CD8-positive, alpha-beta memory T cell (primary cell): ENCODE results near the gene SNU13. TPM values are rescaled to one million over a fixed set of nuclear protein-coding genes. Genes with fewer than 3 reads are reported as not detected.
A peak's percentile ranks its signal among the peaks of the same experiment; 100 is the strongest.

Source experiments
- CTCF ChIA-PET: fragments of 350-600 bp; sonication (Branson Sonifier 250); formaldehyde crosslinking; loops from one replicate; lab custom pipeline; 2021; ENCODE audit warnings: antibody characterized with exemption; lab: Charles Lee
- POLR2A ChIA-PET: fragments of 350-600 bp; sonication (Branson Sonifier 250); formaldehyde crosslinking; loops from one replicate; lab custom pipeline; 2021; ENCODE audit warnings: antibody characterized with exemption; lab: Charles Lee
- DNase-seq, 5 donors: peaks; one replicate each; pipeline versions ENCODE4 v3.0.0 to v3.0.0-alpha.2; 2020 to 2022; ENCODE audit warnings: mixed read lengths in 1 of 5
- H3K27ac ChIP-seq: one replicate; pipeline ENCODE4 v1.7.0; 2013; ENCODE audit warnings: low read depth, mild to moderate bottlenecking, low read length, moderate library complexity
- H3K27me3 ChIP-seq: 2 replicates; pipeline ENCODE4 v1.7.0; 2013; ENCODE audit warnings: low read length, mild to moderate bottlenecking; ENCODE audit not compliant: insufficient read depth, poor library complexity, severe bottlenecking
- H3K36me3 ChIP-seq: 2 replicates; pipeline ENCODE4 v1.7.0; 2013; ENCODE audit warnings: mild to moderate bottlenecking, low read length, moderate library complexity; ENCODE audit not compliant: insufficient read depth
- H3K4me1 ChIP-seq: 2 replicates; pipeline ENCODE4 v1.7.0; 2013; ENCODE audit warnings: mild to moderate bottlenecking, low read length, moderate library complexity; ENCODE audit not compliant: insufficient read depth
- H3K4me3 ChIP-seq: 2 replicates; pipeline ENCODE4 v1.7.0; 2013; ENCODE audit warnings: mild to moderate bottlenecking, low read length
- H3K9me3 ChIP-seq: 2 replicates; pipeline ENCODE4 v1.7.0; 2013; ENCODE audit warnings: mild to moderate bottlenecking, low read length
- H3K27ac Mint-ChIP-seq, 8 donors: one replicate each; pipeline ENCODE4 v1.8.0; 2020 to 2021; ENCODE audit warnings: mixed read lengths in 8 of 8, mild to moderate bottlenecking in 6 of 8, inconsistent platforms in 3 of 8, moderate library complexity in 3 of 8
- H3K27me3 Mint-ChIP-seq, 2 donors: one replicate each; pipeline ENCODE4 v1.8.0; 2020 to 2021; ENCODE audit warnings: mixed read lengths in 2 of 2, mild to moderate bottlenecking in 1 of 2, moderate library complexity in 1 of 2
- H3K36me3 Mint-ChIP-seq, 3 donors: one replicate each; pipeline ENCODE4 v1.8.0; 2020 to 2021; ENCODE audit warnings: mixed read lengths in 3 of 3, inconsistent platforms in 1 of 3, mild to moderate bottlenecking in 1 of 3
- H3K4me1 Mint-ChIP-seq, 3 donors: one replicate each; pipeline ENCODE4 v1.8.0; 2020 to 2021; ENCODE audit warnings: mixed read lengths in 3 of 3, inconsistent platforms in 1 of 3, mild to moderate bottlenecking in 1 of 3
- H3K4me3 Mint-ChIP-seq, 7 donors: one replicate each; pipeline ENCODE4 v1.8.0; 2020 to 2021; ENCODE audit warnings: mixed read lengths in 7 of 7, mild to moderate bottlenecking in 6 of 7, moderate library complexity in 4 of 7, inconsistent platforms in 2 of 7
- H3K9me3 Mint-ChIP-seq, 5 donors: one replicate each; pipeline ENCODE4 v1.8.0; 2020 to 2022; ENCODE audit warnings: mixed read lengths in 5 of 5, mild to moderate bottlenecking in 3 of 5, moderate library complexity in 2 of 5, inconsistent platforms in 1 of 5
- polyA plus RNA-seq: library from polyadenylated mRNA; unstranded; fragments of 300-500 nt; fragmentation: Illumina TruSeq; gene quantifications from one replicate; pipeline ENCODE4 v1.2.3, GENCODE V29; 2021
- total RNA-seq, 2 experiments: library from RNA; stranded (reverse); gene quantifications; one replicate each; pipeline ENCODE4 v1.2.3, GENCODE V29; 2021

The SNU13 gene
- total and polyA plus RNA-seq, 3 experiments from 2014 or later = 270 to 324 (median 315) TPM

GRCh38 chr22:41709341-41709740 is 20.7 kb upstream of the SNU13 start:
- Histone ChIP-seq H3K36me3 (no peaks in the 10 kb centered on the region), H3K27me3 (no peaks in the 10 kb centered on the region), H3K27ac (no peak overlapping the region), H3K9me3 (no peaks in the 10 kb centered on the region), H3K4me3 (no peak overlapping the region), H3K4me1 (no peaks in the 10 kb centered on the region)
- DNase-seq = no peak
- Mint-ChIP-seq H3K4me3 (no peak overlapping the region), H3K27me3 (peaks cover 0 to 2% of the 10 kb centered on the region in 2 donors), H3K36me3 (no peaks in the 10 kb centered on the region), H3K9me3 (no peaks in the 10 kb centered on the region), H3K27ac (peak overlapping the region in 1 of 8 donors; percentile 66), H3K4me1 (no peaks in the 10 kb centered on the region)
- CTCF ChIA-PET = no interaction called here
- POLR2A ChIA-PET = no interaction called here

DNA sequence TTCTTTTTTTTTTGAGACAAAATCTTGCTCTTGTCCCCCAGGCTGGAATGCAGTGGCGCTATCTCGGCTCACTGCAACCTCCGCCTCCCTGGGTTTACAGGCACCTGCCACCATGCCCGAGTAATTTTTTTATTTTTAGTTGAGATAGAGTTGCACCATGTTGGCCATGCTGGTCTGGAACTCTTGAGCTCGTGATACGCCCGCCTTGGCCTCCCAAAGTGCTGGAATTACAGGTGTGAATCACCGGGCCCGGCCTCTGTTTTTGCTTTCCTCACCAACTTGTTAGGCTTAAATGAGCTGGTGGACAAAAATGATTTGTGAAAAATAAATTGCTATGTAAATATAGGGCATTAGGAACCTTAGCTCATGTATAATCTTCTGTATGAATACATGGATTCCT is 14.1 kb upstream of the SNU13 start:
- POLR2A ChIA-PET = interaction anchor here (0.6 kb wide), 1 partner anchor 59 kb away, joined by 3 read pairs; no protein-coding TSS in a partner anchor

GRCh38 chr22:41700108-41700364 is 11.4 kb upstream of the SNU13 start:
- Mint-ChIP-seq H3K27ac (no peak overlapping the region), H3K36me3 (no peaks in the 10 kb centered on the region), H3K4me1 (peaks cover 9 to 12% (median 11%) of the 10 kb centered on the region in 3 donors), H3K27me3 (peaks cover 0 to 1% of the 10 kb centered on the region in 2 donors), H3K9me3 (no peaks in the 10 kb centered on the region), H3K4me3 (peak overlapping the region in 2 of 7 donors; percentile 23 to 26)
- H3K4me3 ChIP-seq = no peak overlapping the region
- H3K9me3 ChIP-seq = no peaks in the 10 kb centered on the region
- peaks cover 7% of the 10 kb centered on the region for H3K4me1 ChIP-seq
- no peaks in the 10 kb centered on the region for H3K27me3 ChIP-seq
- DNase-seq = no peak
- no peak overlapping the region for H3K27ac ChIP-seq
- CTCF ChIA-PET = interaction anchor here (1.4 to 4.5 kb wide), 2 partner anchors 123 to 241 kb away, joined by 3 to 91 read pairs; no protein-coding TSS in a partner anchor
- POLR2A ChIA-PET = no interaction called here
- H3K36me3 ChIP-seq = no peaks in the 10 kb centered on the region

More for the DNA sequence above, 14.1 kb upstream of the SNU13 start:
- no peaks in the 10 kb centered on the region for H3K9me3 Mint-ChIP-seq
- no peaks in the 10 kb centered on the region for H3K27me3 Mint-ChIP-seq
- Histone ChIP-seq H3K9me3 (no peaks in the 10 kb centered on the region), H3K27me3 (no peaks in the 10 kb centered on the region), H3K27ac (no peak overlapping the region), H3K4me3 (no peak overlapping the region), H3K36me3 (no peaks in the 10 kb centered on the region), H3K4me1 (no peaks in the 10 kb centered on the region)
- no peaks in the 10 kb centered on the region for H3K36me3 Mint-ChIP-seq
- no peak overlapping the region for H3K4me3 Mint-ChIP-seq
- DNase-seq = no peak
- H3K4me1 Mint-ChIP-seq = peaks cover 3 to 6% (median 4%) of the 10 kb centered on the region in 3 donors
- no peak overlapping the region for H3K27ac Mint-ChIP-seq
- CTCF ChIA-PET = interaction anchor here (0.7 to 1.1 kb wide), 2 partner anchors 23 to 36 kb away, joined by 3 read pairs; no protein-coding TSS in a partner anchor

- Histone ChIP-seq H3K4me3 (peak within 1 kb of the TSS; percentile 49), H3K27ac (no peak within 1 kb of the TSS), H3K36me3 (peaks cover 3% of the 10 kb centered on the region), H3K9me3 (no peaks in the 10 kb centered on the region), H3K4me1 (peaks cover 7% of the 10 kb centered on the region), H3K27me3 (no peaks in the 10 kb centered on the region)
- Mint-ChIP-seq H3K4me3 (peak within 1 kb of the TSS; percentile 41 to 85 (median 76)), H3K27ac (peak within 1 kb of the TSS in 6 of 8 donors; percentile 61 to 92 (median 73)), H3K4me1 (peaks cover 9 to 12% (median 11%) of the 10 kb centered on the region in 3 donors), H3K27me3 (peaks cover 0 to 1% of the 10 kb centered on the region in 2 donors), H3K36me3 (no peaks in the 10 kb centered on the region), H3K9me3 (no peaks in the 10 kb centered on the region)
- DNase-seq = peak; percentile 78 to 91 (median 83)
- ChIA-PET CTCF (interaction anchor here (0.6 to 4.5 kb wide), 8 partner anchors 12 to 909 kb away, joined by 3 to 91 read pairs (median 12); partner anchors contain the start of genes CCDC134, NDUFA6, SNU13 and TNFRSF13C), POLR2A (interaction anchor here (1.2 to 1.3 kb wide), 2 partner anchors 11 to 241 kb away, joined by 4 to 6 read pairs; partner anchors contain the start of gene SNU13)
These were observed 10.8 kb upstream of the SNU13 start, which contains the start of gene MEI1 for GRCh38 chr22:41699264-41700107. TSS of gene MEI1 (plus strand) at chr22:41699503. CDS start at chr22:41699539, 36 bp downstream.

- H3K27ac ChIP-seq = no peak overlapping the region
- H3K4me1 ChIP-seq = peaks cover 7% of the 10 kb centered on the region
- Mint-ChIP-seq H3K4me3 (peak overlapping the region in 6 of 7 donors; percentile 12 to 76 (median 58)), H3K36me3 (no peaks in the 10 kb centered on the region), H3K4me1 (peaks cover 9 to 12% (median 11%) of the 10 kb centered on the region in 3 donors), H3K27ac (peak overlapping the region in 7 of 8 donors; percentile 64 to 91 (median 87)), H3K9me3 (no peaks in the 10 kb centered on the region), H3K27me3 (peaks cover 0 to 1% of the 10 kb centered on the region in 2 donors)
- peak; percentile 76 to 94 (median 89) for DNase-seq
- H3K9me3 ChIP-seq = no peaks in the 10 kb centered on the region
- no peaks in the 10 kb centered on the region for H3K27me3 ChIP-seq
- H3K36me3 ChIP-seq = peaks cover 4% of the 10 kb centered on the region
- CTCF ChIA-PET = interaction anchor here (0.6 to 4.5 kb wide), 47 partner anchors 8 to 748 kb away, joined by 3 to 91 read pairs (median 4); partner anchors contain the start of genes CCDC134, CENPM, PMM1 and SNU13
- H3K4me3 ChIP-seq = peak overlapping the region; percentile 30
- POLR2A ChIA-PET = interaction anchor here (0.6 to 1.7 kb wide), 7 partner anchors 9 to 243 kb away, joined by 3 to 7 read pairs (median 5); partner anchors contain the start of genes CCDC134, SNU13 and SREBF2
These were observed 8.6 kb upstream of the SNU13 start for GRCh38 chr22:41697126-41697775.

GRCh38 chr22:41696703-41697102 is 8.0 kb upstream of the SNU13 start:
- Histone ChIP-seq H3K4me3 (no peak overlapping the region), H3K4me1 (peaks cover 7% of the 10 kb centered on the region), H3K9me3 (no peaks in the 10 kb centered on the region), H3K27ac (no peak overlapping the region), H3K27me3 (no peaks in the 10 kb centered on the region), H3K36me3 (peaks cover 4% of the 10 kb centered on the region)
- peak overlapping the region in 6 of 8 donors; percentile 64 to 89 (median 84) for H3K27ac Mint-ChIP-seq
- CTCF ChIA-PET = interaction anchor here (0.6 to 4.5 kb wide), 40 partner anchors 9 to 280 kb away, joined by 3 to 91 read pairs (median 5); partner anchors contain the start of genes CCDC134, CENPM and SNU13
- peak overlapping the region in 1 of 7 donors; percentile 12 for H3K4me3 Mint-ChIP-seq
- peak in 1 of 5 donors; percentile 9 for DNase-seq
- POLR2A ChIA-PET = interaction anchor here (0.6 to 1.7 kb wide), 6 partner anchors 8 to 244 kb away, joined by 3 to 7 read pairs (median 5); partner anchors contain the start of genes CCDC134 and SNU13
- H3K4me1 Mint-ChIP-seq = peaks cover 9 to 12% (median 11%) of the 10 kb centered on the region in 3 donors
- peaks cover 0 to 1% of the 10 kb centered on the region in 2 donors for H3K27me3 Mint-ChIP-seq
- no peaks in the 10 kb centered on the region for H3K9me3 Mint-ChIP-seq
- H3K36me3 Mint-ChIP-seq = no peaks in the 10 kb centered on the region

- Mint-ChIP-seq H3K9me3 (no peaks in the 10 kb centered on the region), H3K4me1 (peaks cover 10 to 21% (median 17%) of the 10 kb centered on the region in 3 donors), H3K27me3 (peaks cover 0 to 1% of the 10 kb centered on the region in 2 donors)
These were observed 6.5 kb upstream of the SNU13 start for GRCh38 chr22:41695211-41695610.

More at GRCh38 chr22:41695211-41695610, 6.5 kb upstream of the SNU13 start:
- no peak overlapping the region for H3K4me3 Mint-ChIP-seq
- Histone ChIP-seq H3K4me1 (peaks cover 7% of the 10 kb centered on the region), H3K27ac (no peak overlapping the region), H3K36me3 (peaks cover 4% of the 10 kb centered on the region), H3K4me3 (no peak overlapping the region), H3K9me3 (no peaks in the 10 kb centered on the region), H3K27me3 (no peaks in the 10 kb centered on the region)
- no peak overlapping the region for H3K27ac Mint-ChIP-seq
- ChIA-PET CTCF (no interaction called here), POLR2A (no interaction called here)
- peaks cover 0 to 2% (median 0%) of the 10 kb centered on the region in 3 donors for H3K36me3 Mint-ChIP-seq
- no peak for DNase-seq
